Hepatocyte (in vitro differentiated cells): ENCODE measurements around the gene OGDHL. TPM values are rescaled to one million over a fixed set of nuclear protein-coding genes. Genes with fewer than 3 reads are reported as not detected.

Experiments
- DNase-seq: peaks from one replicate; pipeline ENCODE4 v3.0.0-alpha.2; 2016; ENCODE audit warnings: low spot score
- H2AFZ ChIP-seq: fragments of 200-600 bp; sonication (generic); 2 replicates; pipeline ENCODE4 v1.6.0; 2016; ENCODE audit warnings: antibody characterized with exemption, mild to moderate bottlenecking
- H3K27ac ChIP-seq: fragments of 200-600 bp; sonication (generic); 2 replicates; pipeline ENCODE4 v1.5.1; 2016; ENCODE audit warnings: mild to moderate bottlenecking
- H3K27me3 ChIP-seq: fragments of 200-600 bp; sonication (generic); 2 replicates; pipeline ENCODE4 v1.6.1; 2016
- H3K36me3 ChIP-seq: fragments of 200-600 bp; sonication (generic); replicated peaks from 2 replicates; pipeline ENCODE4 v1.5.1; 2016; ENCODE audit warnings: low read depth; ENCODE audit not compliant: insufficient read depth
- H3K4me1 ChIP-seq: fragments of 200-600 bp; sonication (generic); 2 replicates; pipeline ENCODE4 v1.5.1; 2016; ENCODE audit warnings: mild to moderate bottlenecking, moderate library complexity; ENCODE audit not compliant: insufficient read depth
- H3K4me2 ChIP-seq: fragments of 200-600 bp; sonication (generic); 2 replicates; pipeline ENCODE4 v1.6.0; 2016
- H3K4me3 ChIP-seq: fragments of 200-600 bp; sonication (generic); 2 replicates; pipeline ENCODE4 v1.5.1; 2016; ENCODE audit warnings: mild to moderate bottlenecking
- H3K79me2 ChIP-seq: fragments of 200-600 bp; sonication (generic); 2 replicates; pipeline ENCODE4 v1.6.0; 2017; ENCODE audit warnings: mild to moderate bottlenecking
- H3K9me2 ChIP-seq: fragments of 200-600 bp; sonication (generic); replicated peaks from 2 replicates; pipeline ENCODE4 v1.6.0; 2017; ENCODE audit warnings: mild to moderate bottlenecking; ENCODE audit not compliant: insufficient read depth
- H3K9me3 ChIP-seq: fragments of 200-600 bp; sonication (generic); 2 replicates; pipeline ENCODE4 v1.5.1; 2016; ENCODE audit warnings: low read depth, mild to moderate bottlenecking
- H4K20me1 ChIP-seq: fragments of 200-600 bp; sonication (generic); 2 replicates; pipeline ENCODE4 v1.6.0; 2016; ENCODE audit warnings: mild to moderate bottlenecking; ENCODE audit not compliant: insufficient read depth, poor library complexity, severe bottlenecking
- CTCF ChIP-seq: fragments of 200-600 bp; sonication (generic); IDR thresholded peaks from 2 replicates; pipeline ENCODE4 v1.5.1; 2016; ENCODE audit warnings: antibody characterized with exemption, mild to moderate bottlenecking; ENCODE audit not compliant: poor library complexity
- EZH2 ChIP-seq: fragments of 200-600 bp; sonication (generic); IDR thresholded peaks from 2 replicates; pipeline ENCODE4 v1.6.1; 2016; ENCODE audit warnings: antibody characterized with exemption, mild to moderate bottlenecking, borderline replicate concordance
- EZH2phosphoT487 ChIP-seq: fragments of 200-600 bp; sonication (generic); IDR thresholded peaks from one replicate; pipeline ENCODE4 v1.6.1; 2018; ENCODE audit warnings: antibody characterized with exemption, mild to moderate bottlenecking, low read depth, moderate library complexity; ENCODE audit not compliant: unreplicated experiment, severe bottlenecking
- WGBS: methylation state at CpG from one replicate; pipeline ENCODE4 v1.1.6; 2016; ENCODE audit warnings: low lambda C conversion rate; ENCODE audit errors: missing lambda C conversion rate; 5-methylcytosine and 5-hydroxymethylcytosine counted together
- polyA plus RNA-seq: library from polyadenylated mRNA; unstranded; fragments of >200 nt; fragmentation: Nextera tagmentation; extraction: Ambion mirVana; gene quantifications from 2 replicates; pipeline ENCODE4 v1.2.1, GENCODE V29; 2016
- total RNA-seq: library from RNA; depleted of rRNA; stranded (reverse); fragments of >200 nt; gene quantifications from 2 replicates; pipeline ENCODE4 v1.2.3, GENCODE V29; 2014

OGDHL gene
- total and polyA plus RNA-seq, 2 experiments from 2014 or later: 9.3 to 12.9 TPM

DNA sequence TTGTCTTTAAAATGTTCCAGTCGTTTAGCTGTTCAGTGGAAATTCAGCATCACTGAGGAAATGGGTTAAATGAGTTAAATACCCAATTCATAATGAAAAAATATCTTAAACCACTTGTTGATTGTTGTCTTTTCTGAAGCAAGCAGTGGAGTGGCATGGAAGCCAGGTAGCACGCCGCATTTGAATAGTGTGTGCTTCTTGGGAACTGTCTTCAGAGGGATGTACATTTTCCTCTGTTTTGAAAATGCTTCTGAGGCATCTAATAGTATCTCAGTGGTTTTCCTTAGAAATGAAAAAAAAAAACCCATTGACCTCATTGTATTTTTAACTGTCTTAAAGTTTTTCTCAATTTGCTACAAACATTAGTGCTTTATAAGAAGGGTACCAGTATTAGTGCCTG, 54.5 kb downstream of the OGDHL start:
- Histone ChIP-seq H3K27ac (no peak overlapping the region), H3K79me2 (no peaks in the 10 kb centered on the region), H3K9me2 (no peaks in the 10 kb centered on the region), H3K4me3 (no peak overlapping the region), H3K27me3 (no peaks in the 10 kb centered on the region), H3K36me3 (no peaks in the 10 kb centered on the region), H4K20me1 (no peaks in the 10 kb centered on the region), H3K9me3 (no peaks in the 10 kb centered on the region), H2AFZ (no peak overlapping the region), H3K4me2 (no peak overlapping the region), H3K4me1 (no peaks in the 10 kb centered on the region)
- DNase-seq: no peak
- no peak for TF ChIP-seq EZH2phosphoT487
- no peak for TF ChIP-seq EZH2
- TF ChIP-seq CTCF: no peak
- 77% methylated on average over 3 of the region's 3 CpGs for WGBS

DNA sequence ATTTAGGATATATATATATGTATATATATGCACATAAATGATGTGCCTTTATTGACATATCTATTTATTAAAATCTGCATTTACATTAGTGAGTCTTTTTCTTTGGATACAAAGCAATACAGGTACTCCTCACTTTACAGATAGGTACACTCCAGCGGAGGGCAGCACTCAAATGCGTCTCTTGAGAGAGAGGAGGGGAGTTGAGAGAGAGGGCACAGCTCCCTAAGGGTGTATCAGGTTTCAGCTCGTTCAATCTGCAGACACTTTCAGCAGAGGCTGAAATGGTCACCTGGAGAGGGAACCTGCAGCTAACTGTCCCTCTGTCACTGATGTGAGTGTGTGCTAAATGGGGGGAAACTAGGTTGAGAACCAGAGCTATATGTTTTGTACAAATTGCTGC, 61.1 kb downstream of the OGDHL start:
- TF ChIP-seq CTCF: no peak
- Histone ChIP-seq H4K20me1 (no peaks in the 10 kb centered on the region), H3K4me1 (no peaks in the 10 kb centered on the region), H3K4me2 (no peak overlapping the region), H3K27me3 (no peaks in the 10 kb centered on the region), H3K9me3 (no peaks in the 10 kb centered on the region), H3K79me2 (no peaks in the 10 kb centered on the region), H2AFZ (no peak overlapping the region), H3K4me3 (no peak overlapping the region), H3K9me2 (no peaks in the 10 kb centered on the region), H3K27ac (no peak overlapping the region), H3K36me3 (no peaks in the 10 kb centered on the region)
- no peak for DNase-seq
- 5% methylated on average over 3 of the region's 3 CpGs for WGBS

DNA sequence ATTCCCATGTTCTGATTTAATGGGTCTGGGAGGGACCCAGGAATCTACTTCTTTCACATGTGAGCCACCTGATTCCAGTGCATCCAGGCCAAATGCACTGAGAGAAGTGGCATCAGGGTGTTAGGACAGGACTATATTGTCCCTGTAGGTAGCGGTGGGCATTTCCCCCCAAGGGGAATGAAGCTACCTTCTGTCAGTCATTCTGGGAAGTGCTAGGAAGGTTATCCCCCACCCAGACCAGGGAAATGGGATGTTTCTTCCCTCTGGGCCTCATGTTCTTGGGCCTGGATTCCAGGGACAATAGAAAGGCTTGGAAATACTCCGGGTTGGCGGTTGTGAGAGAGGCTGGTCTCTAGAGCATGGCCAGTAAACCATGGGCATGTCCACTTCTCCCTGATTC, 61.9 kb downstream of the OGDHL start:
- Histone ChIP-seq H3K36me3 (no peaks in the 10 kb centered on the region), H4K20me1 (no peaks in the 10 kb centered on the region), H3K79me2 (no peaks in the 10 kb centered on the region), H3K9me3 (no peaks in the 10 kb centered on the region), H3K4me3 (no peak overlapping the region), H3K4me2 (no peak overlapping the region), H2AFZ (no peak overlapping the region), H3K9me2 (no peaks in the 10 kb centered on the region), H3K4me1 (no peaks in the 10 kb centered on the region), H3K27me3 (no peaks in the 10 kb centered on the region), H3K27ac (no peak overlapping the region)
- 94% methylated on average over 3 of the region's 3 CpGs for WGBS
- TF ChIP-seq EZH2 (no peak), CTCF (no peak), EZH2phosphoT487 (no peak)
- DNase-seq: no peak

DNA sequence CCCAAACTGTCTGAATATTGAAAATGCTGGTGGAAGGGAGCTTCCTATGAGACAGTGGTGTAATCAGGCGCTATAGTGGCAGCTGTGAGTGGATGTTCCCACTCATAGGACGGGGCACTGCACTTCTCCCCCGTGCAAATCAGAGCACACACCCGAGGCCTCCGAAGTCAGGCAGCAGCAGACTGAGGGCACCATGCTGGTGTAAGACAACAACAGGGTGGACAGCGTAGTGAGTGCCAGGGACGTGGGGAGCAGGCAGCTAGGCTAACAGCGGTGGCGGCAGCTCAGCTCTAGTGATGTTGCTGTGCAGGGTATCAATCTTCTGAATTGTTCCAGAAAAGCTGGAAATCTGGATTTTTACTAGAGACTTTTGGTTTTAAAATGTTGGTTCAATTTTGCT, 63.4 kb downstream of the OGDHL start:
- peaks cover 5% of the 10 kb centered on the region for H3K27me3 ChIP-seq
- no peaks in the 10 kb centered on the region for H3K4me1 ChIP-seq
- H3K4me3 ChIP-seq: no peak overlapping the region
- no peaks in the 10 kb centered on the region for H3K79me2 ChIP-seq
- H4K20me1 ChIP-seq: no peaks in the 10 kb centered on the region
- H3K9me2 ChIP-seq: no peaks in the 10 kb centered on the region
- TF ChIP-seq CTCF: no peak
- TF ChIP-seq EZH2: no peak
- no peak for TF ChIP-seq EZH2phosphoT487
- H3K36me3 ChIP-seq: no peaks in the 10 kb centered on the region
- 84% methylated on average over 9 of the region's 9 CpGs for WGBS
- no peaks in the 10 kb centered on the region for H3K9me3 ChIP-seq
- H3K4me2 ChIP-seq: no peak overlapping the region
- H2AFZ ChIP-seq: no peak overlapping the region
- no peak overlapping the region for H3K27ac ChIP-seq
- DNase-seq: no peak
